GM18511 (cell line): Measurements from ENCODE around the gene MRPS21.
"Not testable (repeated sequence)": the region's sequence is repeated elsewhere in the genome, so short reads cannot be mapped to it uniquely, and the experiment has no call there.

ENCODE experiments used
- ATAC-seq: cut with Tn5 transposase; IDR thresholded peaks from one replicate; pipeline ENCODE4 v1.9.1; 2021; ENCODE audit warnings: mild to moderate bottlenecking, moderate library complexity; ENCODE audit not compliant: unreplicated experiment

The MRPS21 gene

DNA sequence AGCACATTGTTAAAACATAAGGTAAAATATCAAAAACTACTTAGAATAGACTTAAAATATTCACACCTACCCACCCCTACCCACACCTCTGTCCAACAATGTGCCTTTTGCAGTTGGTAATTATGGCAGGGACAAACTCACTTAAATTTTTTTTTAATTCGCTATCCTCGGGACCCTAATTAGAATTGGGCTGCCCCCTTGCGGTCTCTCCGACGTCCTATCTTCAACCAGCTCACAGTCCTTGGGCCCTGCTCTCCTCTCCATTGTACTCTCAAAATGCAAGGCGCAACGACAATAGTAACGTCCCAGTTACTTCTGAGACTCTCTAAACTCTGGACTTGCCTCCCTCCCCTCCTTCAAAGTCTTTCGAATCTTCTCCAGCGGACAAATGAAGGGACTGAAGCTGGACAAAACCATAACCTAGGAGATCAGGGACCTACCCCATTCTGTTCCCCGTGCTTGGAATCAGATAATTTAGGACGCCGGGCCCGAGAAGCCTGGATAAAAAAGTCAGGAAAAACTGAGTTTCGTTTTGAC, 12.4 kb upstream of the MRPS21 start:
- no peak for ATAC-seq

- peak; percentile 68 for ATAC-seq
Measured at GRCh38 chr1:150281758-150282557, 11.7 kb upstream of the MRPS21 start, which contains the start of gene CIART. Gene CIART (plus strand): TSS chr1:150282554. CDS start chr1:150283268, 714 bp downstream.

GRCh38 chr1:150282558-150282958, 11.1 kb upstream of the MRPS21 start:
- ATAC-seq: no peak

DNA sequence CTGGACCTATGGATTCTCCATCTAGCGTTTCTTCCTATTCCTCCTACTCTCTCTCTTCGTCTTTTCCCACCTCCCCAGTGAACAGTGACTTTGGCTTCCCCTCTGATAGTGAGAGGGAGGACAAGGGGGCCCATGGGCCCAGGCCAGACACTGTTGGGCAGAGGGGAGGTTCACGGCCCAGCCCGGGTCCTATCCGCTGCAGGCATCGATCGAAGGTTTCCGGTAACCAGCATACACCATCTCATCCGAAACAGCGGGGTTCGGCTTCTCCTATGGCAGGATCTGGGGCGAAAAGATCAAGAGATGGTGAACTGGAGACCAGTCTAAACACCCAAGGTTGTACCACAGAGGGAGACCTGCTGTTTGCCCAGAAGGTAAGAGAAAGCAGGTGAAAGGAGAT, 10.4 kb upstream of the MRPS21 start:
- no peak for ATAC-seq

GRCh38 chr1:150288382-150288781, 5.3 kb upstream of the MRPS21 start:
- no peak for ATAC-seq

GRCh38 chr1:150288822-150289221, 4.8 kb upstream of the MRPS21 start:
- ATAC-seq: no peak

GRCh38 chr1:150295476-150295875, 1.8 kb downstream of the MRPS21 start:
- no peak for ATAC-seq

- no peak for ATAC-seq
Measured at GRCh38 chr1:150299716-150300115, 6.1 kb downstream of the MRPS21 start.

DNA sequence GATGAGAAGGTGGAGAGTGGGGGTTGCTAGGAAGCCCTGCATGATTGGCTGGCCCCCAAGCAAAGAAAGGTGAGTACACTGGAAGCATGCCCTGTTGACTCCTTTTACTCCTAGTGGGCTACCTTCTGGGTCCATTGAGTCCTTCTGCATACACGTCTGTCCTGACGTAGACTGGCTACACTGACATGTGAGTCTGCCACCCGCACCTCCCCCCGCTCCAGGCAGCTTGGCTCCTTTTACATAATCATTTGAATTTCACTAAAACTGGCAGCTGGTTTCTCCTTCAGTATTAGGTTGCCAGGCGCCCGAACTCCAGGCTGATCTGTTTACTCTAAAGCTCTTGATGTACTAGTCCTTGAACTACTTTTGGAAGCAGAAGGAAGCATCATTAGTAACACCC, 8.7 kb downstream of the MRPS21 start:
- ATAC-seq: no peak

DNA sequence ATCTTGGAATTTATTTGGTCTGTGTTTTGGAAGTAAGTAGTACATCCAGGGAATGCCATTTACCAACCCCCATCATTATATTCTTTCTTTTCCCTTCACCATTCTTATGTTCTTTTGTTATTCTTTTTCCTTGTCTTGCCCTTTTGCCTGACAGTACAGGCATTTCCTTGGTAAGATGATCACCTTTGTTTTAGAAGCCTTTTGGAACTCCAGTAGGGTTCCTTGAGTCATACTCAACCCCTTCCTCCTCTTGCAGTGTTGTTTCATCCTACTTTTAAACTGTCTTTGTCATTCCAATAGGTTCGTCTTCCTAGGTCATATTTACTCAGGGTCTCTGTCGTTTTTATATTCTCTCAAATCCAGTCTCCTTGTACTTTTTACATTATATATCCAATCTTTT, 9.2 kb downstream of the MRPS21 start:
- no peak for ATAC-seq

DNA sequence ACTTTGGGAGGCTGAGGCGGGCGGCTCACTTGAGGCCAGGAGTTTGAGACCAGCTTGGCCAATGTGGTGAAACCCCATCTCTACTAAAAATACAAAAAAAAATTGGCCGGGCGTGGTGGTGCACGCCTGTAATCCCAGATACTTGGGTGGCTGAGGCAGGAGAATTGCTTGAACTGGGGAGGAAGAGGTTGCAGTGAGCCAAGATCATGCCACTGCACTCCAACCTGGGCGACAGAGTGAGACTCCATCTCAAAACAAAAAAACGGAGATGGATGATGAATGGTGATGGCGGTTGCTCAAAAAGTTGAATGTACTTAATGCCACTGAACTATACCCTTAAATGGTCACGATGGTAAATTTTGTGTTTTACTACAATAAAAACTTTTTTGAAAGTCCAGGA, 14.9 kb downstream of the MRPS21 start:
- ATAC-seq: not testable (repeated sequence)

DNA sequence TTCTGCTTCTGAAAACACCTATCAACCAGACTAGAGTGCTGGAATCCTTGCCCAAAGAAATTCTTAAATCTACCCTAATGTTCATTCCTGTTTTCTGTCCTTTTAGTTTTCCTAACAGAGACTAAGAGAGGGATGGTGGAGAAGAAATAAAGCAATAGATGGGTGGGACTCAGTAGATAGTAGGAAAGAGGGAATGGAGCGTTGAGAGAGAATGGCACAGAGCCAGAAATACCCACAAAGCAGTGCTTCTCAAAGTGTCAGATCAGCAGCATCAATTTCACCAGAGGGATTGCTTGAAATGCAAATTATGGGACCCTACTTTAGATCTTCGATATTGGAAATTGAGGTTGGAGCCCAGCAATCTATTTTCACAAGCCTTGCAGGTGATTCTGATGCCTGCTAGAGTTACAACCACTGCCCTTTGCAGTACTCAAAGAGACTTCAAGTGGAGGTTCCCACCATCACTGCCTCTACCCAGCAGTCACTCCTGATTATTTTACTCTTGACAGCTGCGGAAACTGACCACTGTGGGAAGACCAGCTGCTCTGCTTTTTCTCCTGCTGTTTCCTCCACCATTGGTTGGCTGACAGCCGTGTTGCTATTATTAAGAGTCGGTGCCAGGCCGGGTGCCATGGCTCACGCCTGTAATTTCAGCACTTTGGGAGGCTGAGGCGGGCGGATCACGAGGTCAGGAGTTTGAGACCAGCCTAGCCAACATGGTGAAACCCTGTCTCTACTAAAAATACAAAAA, 16.3 kb downstream of the MRPS21 start:
- ATAC-seq: no peak

GRCh38 chr1:150311762-150312161, 18.1 kb downstream of the MRPS21 start:
- no peak for ATAC-seq

GRCh38 chr1:150314691-150315090, 21.0 kb downstream of the MRPS21 start:
- not testable (repeated sequence) for ATAC-seq

DNA sequence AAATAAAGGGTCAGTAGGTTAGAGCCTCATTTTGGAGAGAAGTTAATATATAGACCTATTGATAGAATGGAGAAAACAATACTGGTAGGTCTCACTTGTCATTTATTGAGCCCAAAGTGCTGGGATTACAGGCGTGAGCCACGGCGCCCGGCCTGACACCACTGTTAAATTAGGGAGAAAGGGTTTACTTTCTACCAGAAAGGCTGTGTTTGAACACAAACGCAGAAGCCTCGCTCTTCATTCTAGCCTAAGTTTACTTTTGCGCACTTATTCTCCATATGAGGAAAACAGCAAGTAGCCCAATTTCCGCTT, 27.0 kb downstream of the MRPS21 start:
- ATAC-seq: no peak

- no peak for ATAC-seq
Measured at GRCh38 chr1:150321826-150322166, 28.1 kb downstream of the MRPS21 start.

- ATAC-seq: no peak
Measured at GRCh38 chr1:150322310-150322709, 28.6 kb downstream of the MRPS21 start.

- ATAC-seq: no peak
Measured at GRCh38 chr1:150332651-150333290, 39.1 kb downstream of the MRPS21 start.

DNA sequence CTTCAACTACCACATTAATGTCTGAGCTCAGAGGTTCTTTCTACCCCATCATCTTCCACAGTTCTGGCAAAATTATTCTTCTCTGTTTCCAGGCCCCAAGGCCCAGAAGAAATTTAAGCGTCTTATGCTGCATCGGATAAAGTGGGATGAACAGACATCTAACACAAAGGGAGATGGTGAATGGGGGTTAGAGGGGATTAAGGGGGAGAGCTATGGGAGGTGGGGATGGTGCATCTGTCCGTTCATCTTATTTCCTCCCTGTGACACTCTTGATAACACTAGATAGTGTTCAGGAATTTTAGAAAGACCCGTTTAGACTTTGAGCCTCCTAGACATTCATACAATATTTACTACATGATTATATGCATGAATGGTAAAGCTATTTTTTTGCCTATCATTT, 52.7 kb downstream of the MRPS21 start:
- no peak for ATAC-seq

- no peak for ATAC-seq
Measured at GRCh38 chr1:150352866-150353265, 59.2 kb downstream of the MRPS21 start.
